GM10248 (cell line): ENCODE results near the gene ABLIM2.

ENCODE experiments used
- CTCF ChIA-PET: fragments of 300-600 bp; sonication (Branson Sonifier 250); formaldehyde crosslinking; extraction: SDS; loops from one replicate; lab custom pipeline; 2021; ENCODE audit warnings: antibody characterized with exemption; lab: Yijun Ruan, JAX
- POLR2A ChIA-PET: fragments of 350-650 bp; sonication (Branson Sonifier 250); formaldehyde crosslinking; extraction: SDS; loops from one replicate; lab custom pipeline; 2020; ENCODE audit warnings: antibody characterized with exemption; lab: Yijun Ruan, JAX
- DNase-seq: peaks from one replicate; pipeline ENCODE4 v3.0.0; 2012; ENCODE audit errors: extremely low spot score
- CTCF ChIP-seq: IDR thresholded peaks from 2 replicates; pipeline ENCODE4 v1.5.1; 2012; ENCODE audit warnings: mild to moderate bottlenecking, low read depth; ENCODE audit errors: extremely low read depth, missing control alignments, control extremely low read depth

The ABLIM2 gene

GRCh38 chr4:8181844-8182243 lies 23.2 kb upstream of the ABLIM2 start:
- TF ChIP-seq CTCF: no peak
- ChIA-PET CTCF (no interaction called here), POLR2A (no interaction called here)
- no peak for DNase-seq

- TF ChIP-seq CTCF: no peak
- DNase-seq: no peak
- POLR2A ChIA-PET: no interaction called here
- CTCF ChIA-PET: no interaction called here
These were observed 22.5 kb upstream of the ABLIM2 start for GRCh38 chr4:8181119-8181518.

GRCh38 chr4:8180310-8181093 lies 21.9 kb upstream of the ABLIM2 start:
- DNase-seq: no peak
- CTCF ChIA-PET: interaction anchor here (1.4 to 2.4 kb wide), 4 partner anchors 8 to 223 kb away, joined by 4 to 7 read pairs (median 5); no protein-coding TSS in a partner anchor
- POLR2A ChIA-PET: no interaction called here
- TF ChIP-seq CTCF: no peak

- POLR2A ChIA-PET: no interaction called here
These were observed 21.2 kb upstream of the ABLIM2 start for GRCh38 chr4:8179771-8180170.

GRCh38 chr4:8179074-8179473 lies 20.5 kb upstream of the ABLIM2 start:
- POLR2A ChIA-PET: no interaction called here
- CTCF ChIA-PET: interaction anchor here (1.2 to 2.4 kb wide), 6 partner anchors 9 to 224 kb away, joined by 3 to 7 read pairs (median 4); no protein-coding TSS in a partner anchor
- no peak for TF ChIP-seq CTCF
- DNase-seq: no peak

More at GRCh38 chr4:8179771-8180170, 21.2 kb upstream of the ABLIM2 start:
- no peak for TF ChIP-seq CTCF
- CTCF ChIA-PET: interaction anchor here (1.2 to 2.4 kb wide), 6 partner anchors 8 to 224 kb away, joined by 3 to 7 read pairs (median 4); no protein-coding TSS in a partner anchor
- DNase-seq: no peak

GRCh38 chr4:8177956-8178355 lies 19.3 kb upstream of the ABLIM2 start:
- POLR2A ChIA-PET: no interaction called here
- no peak for DNase-seq

More at GRCh38 chr4:8177956-8178355, 19.3 kb upstream of the ABLIM2 start:
- TF ChIP-seq CTCF: no peak
- CTCF ChIA-PET: interaction anchor here (1.3 to 4.4 kb wide), 8 partner anchors 10 to 232 kb away, joined by 4 to 83 read pairs (median 10); partner anchors contain the start of gene SH3TC1
